GM19324 (cell line): ENCODE data around the gene STRADA.

Experiments used
- ATAC-seq: cut with Tn5 transposase; IDR thresholded peaks from one replicate; pipeline ENCODE4 v1.9.1; 2021; ENCODE audit warnings: mild to moderate bottlenecking, moderate library complexity; ENCODE audit not compliant: unreplicated experiment, low FRiP score

The STRADA gene

GRCh38 chr17:63703029-63703428 lies 38.6 kb downstream of the STRADA start:
- ATAC-seq, result no peak

DNA sequence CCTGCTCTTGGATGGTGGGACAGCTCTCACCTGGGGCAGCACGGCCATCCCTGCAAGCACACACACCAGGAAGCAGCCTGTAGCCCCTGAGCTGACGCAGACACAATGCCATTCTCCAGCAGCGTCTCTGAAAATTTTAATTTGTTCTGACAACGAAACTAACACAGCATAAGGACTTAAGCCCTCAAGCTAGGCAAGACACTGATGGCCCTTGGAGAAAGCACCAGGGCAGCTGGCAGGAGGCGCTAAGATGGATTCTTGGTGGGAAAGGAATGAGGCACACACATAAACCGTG lies 38.9 kb downstream of the STRADA start:
- no peak for ATAC-seq

DNA sequence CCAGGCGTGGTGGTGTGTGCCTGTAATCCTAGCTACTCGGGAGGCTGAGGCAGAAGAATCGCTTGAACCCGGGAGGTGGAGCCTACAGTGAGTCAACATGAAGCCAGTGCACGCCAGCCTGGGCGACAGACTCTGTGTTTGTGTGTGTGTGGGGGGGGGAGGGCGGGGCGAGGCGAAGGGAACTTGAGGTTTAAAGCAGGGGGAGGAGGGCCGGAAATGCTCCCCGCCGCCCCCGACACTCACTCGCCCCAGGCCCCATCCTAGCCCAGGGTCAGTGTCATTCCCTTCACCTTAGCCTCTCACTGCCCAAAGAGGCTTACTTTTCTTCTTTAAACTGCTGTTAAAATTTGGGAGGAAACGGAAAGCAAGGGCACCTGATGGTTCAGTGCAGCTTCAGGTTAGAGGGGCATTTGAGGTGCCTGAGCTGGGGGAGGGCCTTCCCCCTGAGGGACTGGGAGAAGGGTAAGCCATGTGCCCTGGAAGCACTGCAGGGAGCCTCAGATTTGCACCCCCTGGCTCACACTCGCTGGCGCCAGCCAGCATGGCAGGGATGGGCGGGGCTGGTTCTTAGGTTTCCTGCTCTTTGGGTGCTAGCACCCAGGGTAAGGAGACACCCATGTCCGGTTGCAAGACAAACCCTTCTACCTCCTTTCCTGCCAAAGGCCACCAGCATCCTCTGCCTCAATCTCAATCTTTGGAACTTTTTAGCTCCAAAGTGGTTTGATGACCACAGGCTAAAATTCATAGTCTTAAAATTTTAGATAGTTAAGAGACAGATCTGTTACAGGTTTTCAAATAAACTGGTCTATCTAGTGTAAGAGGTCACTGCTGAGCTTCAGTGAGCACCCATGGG lies 39.5 kb downstream of the STRADA start:
- no peak for ATAC-seq

GRCh38 chr17:63701456-63701820 lies 40.2 kb downstream of the STRADA start:
- no peak for ATAC-seq

GRCh38 chr17:63700528-63701455 lies 40.8 kb downstream of the STRADA start:
- ATAC-seq, result peak; percentile 19

DNA sequence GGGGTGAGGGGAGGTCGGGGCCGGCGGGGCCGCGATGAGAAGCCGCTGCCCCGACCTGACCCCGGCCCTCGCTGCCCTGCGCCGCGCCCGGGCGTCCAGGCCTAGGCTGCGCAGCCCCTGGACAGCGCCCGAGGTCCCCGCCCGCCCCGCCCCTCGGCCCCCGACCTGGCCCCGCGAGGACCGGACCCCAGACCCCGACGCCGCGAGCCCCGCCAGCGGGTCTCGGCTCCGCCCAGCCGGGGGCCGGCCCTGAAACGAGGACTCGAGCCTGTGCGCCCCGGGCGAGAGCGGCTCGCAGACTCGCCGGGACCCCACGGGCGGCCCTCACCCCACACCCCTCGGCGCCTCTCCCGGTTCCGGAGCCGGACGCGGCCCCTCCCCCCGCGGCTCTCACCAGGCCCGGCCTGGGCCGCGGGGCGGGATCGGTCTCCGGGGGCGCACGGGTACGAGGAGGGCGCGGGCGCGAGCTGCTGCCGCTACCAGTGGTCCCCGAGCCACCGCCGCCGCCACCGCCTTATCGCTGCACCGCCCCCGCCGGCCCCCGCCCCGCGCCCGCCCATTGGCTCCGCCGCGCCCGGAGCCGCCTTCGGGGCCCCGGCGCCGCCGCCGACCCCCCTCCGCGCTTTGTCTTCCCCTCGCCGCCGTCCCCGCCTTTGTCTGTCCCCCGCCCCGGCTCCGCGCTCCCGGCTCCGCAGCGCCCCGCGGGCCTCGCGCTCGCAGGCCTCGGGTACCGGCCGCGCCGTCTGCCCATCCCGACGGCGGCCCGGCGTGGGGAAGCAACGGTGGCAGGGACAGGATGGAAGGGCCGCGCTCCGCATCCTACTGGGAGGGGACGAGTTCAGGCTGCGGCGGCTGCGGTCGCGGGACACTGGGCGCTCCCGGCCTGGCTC lies 41.7 kb downstream of the STRADA start, which contains the start of gene LIMD2:
LIMD2 (minus strand) TSS at position 488 of the 890 bp plus-strand sequence. CDS start 827 bp downstream, outside the sequence.
- ATAC-seq, result peak; percentile 25

GRCh38 chr17:63698886-63699637 lies 42.5 kb downstream of the STRADA start:
- ATAC-seq, result peak; percentile 23

DNA sequence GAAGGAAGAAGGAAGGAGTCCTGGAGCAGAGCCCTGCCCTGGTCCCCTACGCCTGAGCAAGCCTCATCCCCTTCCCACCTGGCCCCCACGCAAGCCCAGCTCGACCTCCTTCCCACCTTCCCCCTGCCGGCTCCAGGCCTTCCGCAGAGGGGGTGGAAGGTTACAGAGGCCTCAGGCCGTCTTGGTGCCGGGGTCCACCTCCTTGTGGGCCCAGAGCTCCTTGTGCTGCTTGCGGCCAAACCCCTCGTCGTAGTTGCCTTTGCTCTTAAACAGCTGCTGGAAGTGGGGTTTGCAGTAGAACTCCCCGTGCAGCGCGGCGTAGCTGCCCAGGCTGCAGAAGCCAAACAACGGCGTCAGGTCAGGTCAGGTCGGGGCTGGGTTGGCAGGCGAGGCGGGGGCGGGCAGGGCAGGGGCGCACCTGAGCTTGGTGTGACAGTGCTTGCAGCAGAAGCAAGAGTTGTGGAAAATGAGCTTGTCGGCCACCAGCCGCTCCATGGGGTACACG lies 43.2 kb downstream of the STRADA start:
- ATAC-seq, result no peak

GRCh38 chr17:63697341-63698286 lies 44.0 kb downstream of the STRADA start:
- ATAC-seq, result peak; percentile 15

- no peak for ATAC-seq
Observed at GRCh38 chr17:63696381-63696961, 45.1 kb downstream of the STRADA start.

DNA sequence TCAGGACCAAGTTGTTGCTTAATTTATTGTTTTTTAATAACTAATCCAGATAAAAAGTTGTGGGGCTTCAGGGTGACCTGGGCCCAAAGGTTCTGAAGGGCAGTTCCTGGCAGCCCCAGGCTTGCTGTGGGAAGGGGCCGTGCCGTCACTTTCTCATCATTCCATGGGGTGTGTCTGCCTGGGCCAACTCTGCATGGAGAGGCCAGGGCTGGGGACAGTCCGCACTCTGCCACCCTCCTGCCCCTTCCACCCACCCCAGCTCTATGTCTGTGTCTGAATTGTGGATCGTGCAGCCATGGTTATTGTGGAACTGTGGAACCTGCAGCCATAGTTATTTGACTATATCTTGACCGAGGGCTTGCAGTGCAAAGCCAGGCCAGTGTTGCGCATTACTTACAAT lies 45.7 kb downstream of the STRADA start:
- no peak for ATAC-seq

GRCh38 chr17:63694950-63695773 lies 46.4 kb downstream of the STRADA start:
- ATAC-seq, result no peak

- ATAC-seq, result no peak
Observed at GRCh38 chr17:63694229-63694949, 47.2 kb downstream of the STRADA start.

- no peak for ATAC-seq
Observed at GRCh38 chr17:63693411-63694113, 48.0 kb downstream of the STRADA start.

DNA sequence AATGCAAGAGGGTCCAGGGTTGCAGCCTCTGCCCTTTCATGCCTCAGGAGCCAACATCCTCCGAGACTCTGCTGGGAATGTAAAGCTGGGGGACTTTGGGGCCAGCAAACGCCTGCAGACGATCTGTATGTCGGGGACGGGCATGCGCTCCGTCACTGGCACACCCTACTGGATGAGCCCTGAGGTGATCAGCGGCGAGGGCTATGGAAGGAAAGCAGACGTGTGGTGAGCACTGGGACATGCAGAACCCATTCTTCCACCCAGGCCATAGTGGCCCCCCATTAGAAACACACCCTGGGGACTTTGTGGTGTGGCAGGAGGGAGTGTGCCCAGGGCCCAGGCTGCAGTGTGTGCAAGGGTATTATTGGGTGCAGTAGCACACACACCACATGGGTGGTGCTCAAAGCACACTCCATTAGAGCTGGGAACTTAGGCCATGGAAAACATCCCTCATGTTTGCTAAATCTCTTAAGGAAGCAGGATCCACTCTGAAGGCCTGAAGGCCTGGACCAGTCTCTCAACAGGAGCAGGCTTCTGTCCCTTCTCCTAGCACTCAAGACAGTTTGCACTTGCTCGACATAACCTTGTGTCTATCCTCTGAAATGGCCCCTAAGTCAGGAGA lies 49.3 kb downstream of the STRADA start:
- no peak for ATAC-seq

- no peak for ATAC-seq
Observed at GRCh38 chr17:63689479-63689878, 52.1 kb downstream of the STRADA start.
